GM21526 (cell line): Measurements from ENCODE around the gene STAP1.
A peak's percentile ranks its signal among the peaks of the same experiment; 100 is the strongest.
"Not testable (repeated sequence)": the region's sequence is repeated elsewhere in the genome, so short reads cannot be mapped to it uniquely, and the experiment has no call there.

Experiments
- ATAC-seq: cut with Tn5 transposase; IDR thresholded peaks from one replicate; pipeline ENCODE4 v1.9.1; 2021; ENCODE audit warnings: moderate library complexity; ENCODE audit not compliant: unreplicated experiment, low FRiP score

The STAP1 gene

GRCh38 chr4:67614186-67614585, 55.7 kb downstream of the STAP1 start:
- ATAC-seq, result no peak

GRCh38 chr4:67615119-67615518, 56.6 kb downstream of the STAP1 start:
- ATAC-seq, result no peak

- no peak for ATAC-seq
Measured at GRCh38 chr4:67616478-67616877, 58.0 kb downstream of the STAP1 start.

- no peak for ATAC-seq
Measured at GRCh38 chr4:67624939-67625338, 66.4 kb downstream of the STAP1 start.

- ATAC-seq, result peak; percentile 74
Measured at GRCh38 chr4:67632492-67632891, 74.0 kb downstream of the STAP1 start.

- ATAC-seq, result no peak
Measured at GRCh38 chr4:67634741-67635140, 76.2 kb downstream of the STAP1 start.

GRCh38 chr4:67635331-67635730, 76.8 kb downstream of the STAP1 start:
- ATAC-seq, result no peak

- ATAC-seq, result not testable (repeated sequence)
Measured at GRCh38 chr4:67636978-67637377, 78.5 kb downstream of the STAP1 start.

- ATAC-seq, result no peak
Measured at GRCh38 chr4:67638136-67638535, 79.6 kb downstream of the STAP1 start.

GRCh38 chr4:67651536-67651935, 93.0 kb downstream of the STAP1 start:
- no peak for ATAC-seq
